HG02943 (cell line): ENCODE measurements around the gene OBSCN.

Experiments
- ATAC-seq: cut with Tn5 transposase; IDR thresholded peaks from one replicate; pipeline ENCODE4 v1.9.1; 2021; ENCODE audit warnings: mild to moderate bottlenecking, low read depth, moderate library complexity; ENCODE audit not compliant: unreplicated experiment

The OBSCN gene

DNA sequence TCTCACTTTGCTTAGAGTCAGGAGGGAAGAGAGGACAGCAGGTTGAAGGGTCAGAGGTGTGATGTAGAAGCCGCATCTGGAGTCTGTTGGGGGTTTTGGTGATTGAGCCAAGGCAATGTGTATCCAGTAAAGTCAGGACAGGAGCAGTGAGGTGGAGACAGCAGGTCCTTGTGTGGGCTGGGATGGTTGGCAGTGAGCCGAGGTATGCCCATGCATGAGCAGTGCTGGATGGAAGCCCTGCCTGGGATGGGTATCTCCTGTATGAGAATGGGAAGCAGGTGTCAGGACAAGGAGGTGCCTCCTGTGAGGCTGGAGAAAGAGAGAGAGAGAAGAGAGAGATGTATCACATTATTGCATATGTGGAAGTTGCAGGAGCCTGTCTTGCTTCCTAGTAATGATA, 90.0 kb downstream of the OBSCN start:
- ATAC-seq, result no peak

DNA sequence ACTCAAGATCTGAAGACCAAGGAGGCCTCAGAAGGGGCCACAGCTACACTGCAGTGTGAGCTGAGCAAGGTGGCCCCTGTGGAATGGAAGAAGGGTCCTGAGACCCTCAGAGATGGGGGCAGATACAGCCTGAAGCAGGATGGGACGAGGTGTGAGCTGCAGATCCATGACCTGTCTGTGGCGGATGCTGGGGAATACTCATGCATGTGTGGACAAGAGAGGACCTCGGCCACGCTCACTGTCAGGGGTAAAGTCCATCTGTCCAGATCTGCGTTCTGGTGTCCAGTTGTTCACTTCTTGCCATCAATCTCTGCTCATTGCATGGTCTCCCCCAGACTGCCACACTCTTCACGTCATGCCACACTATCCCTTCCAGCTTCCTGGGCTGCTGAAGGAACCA, 90.6 kb downstream of the OBSCN start:
- ATAC-seq, result no peak

DNA sequence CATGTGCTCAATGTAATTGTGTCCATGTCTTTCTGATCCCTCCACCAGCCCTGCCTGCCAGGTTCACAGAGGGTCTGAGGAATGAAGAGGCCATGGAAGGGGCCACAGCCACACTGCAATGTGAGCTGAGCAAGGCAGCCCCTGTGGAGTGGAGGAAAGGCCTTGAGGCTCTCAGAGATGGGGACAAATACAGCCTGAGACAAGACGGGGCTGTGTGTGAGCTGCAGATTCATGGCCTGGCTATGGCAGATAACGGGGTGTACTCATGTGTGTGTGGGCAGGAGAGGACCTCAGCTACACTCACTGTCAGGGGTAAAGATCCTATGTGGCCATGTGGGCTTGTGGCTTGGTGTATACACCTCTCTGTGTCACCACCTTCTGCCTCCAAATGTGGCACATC, 91.4 kb downstream of the OBSCN start:
- no peak for ATAC-seq

DNA sequence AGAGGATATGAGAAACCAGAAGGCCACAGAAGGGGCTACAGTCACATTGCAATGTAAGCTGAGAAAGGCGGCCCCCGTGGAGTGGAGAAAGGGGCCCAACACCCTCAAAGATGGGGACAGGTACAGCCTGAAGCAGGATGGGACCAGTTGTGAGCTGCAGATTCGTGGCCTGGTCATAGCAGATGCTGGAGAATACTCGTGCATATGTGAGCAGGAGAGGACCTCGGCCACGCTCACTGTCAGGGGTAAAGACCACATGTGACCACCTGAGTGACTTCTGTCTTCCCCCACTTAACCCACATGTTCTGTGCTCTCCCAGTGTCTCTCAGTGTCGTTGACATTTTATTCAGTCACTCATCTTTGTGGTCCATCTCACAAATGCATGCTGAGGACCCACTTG, 92.1 kb downstream of the OBSCN start:
- no peak for ATAC-seq

DNA sequence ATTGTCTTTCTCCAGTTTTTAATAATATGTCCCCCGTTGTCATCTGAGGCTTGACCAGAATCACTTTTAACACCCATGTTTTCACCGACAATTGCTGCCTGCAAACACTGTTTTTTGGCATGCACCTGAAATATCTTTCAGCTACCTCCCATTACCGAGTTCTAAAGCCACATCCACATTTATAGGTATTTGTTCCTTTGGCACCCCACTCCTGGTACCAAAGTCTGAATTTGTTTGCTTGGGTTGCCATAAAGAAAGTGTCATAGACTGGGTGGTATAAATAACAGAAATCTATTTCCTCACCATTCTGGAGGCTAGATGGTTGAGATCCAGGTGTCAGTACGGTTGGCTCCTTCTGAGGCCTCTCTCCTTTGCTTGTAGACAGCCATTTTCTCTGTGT, 94.2 kb downstream of the OBSCN start:
- ATAC-seq, result no peak

DNA sequence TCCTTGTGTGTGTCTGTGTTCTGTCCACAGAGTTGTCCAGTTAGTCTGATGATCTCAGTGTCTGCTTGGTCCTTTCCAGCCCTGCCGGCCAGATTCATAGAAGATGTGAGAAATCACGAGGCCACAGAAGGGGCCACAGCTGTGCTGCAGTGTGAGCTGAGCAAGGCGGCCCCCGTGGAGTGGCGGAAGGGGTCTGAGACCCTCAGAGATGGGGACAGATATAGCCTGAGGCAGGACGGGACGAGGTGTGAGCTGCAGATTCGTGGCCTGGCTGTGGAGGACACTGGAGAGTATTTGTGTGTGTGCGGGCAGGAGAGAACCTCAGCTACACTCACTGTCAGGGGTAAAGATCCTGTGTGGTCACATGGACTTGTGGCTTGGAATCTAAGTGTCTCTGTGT, 95.8 kb downstream of the OBSCN start:
- ATAC-seq, result no peak

DNA sequence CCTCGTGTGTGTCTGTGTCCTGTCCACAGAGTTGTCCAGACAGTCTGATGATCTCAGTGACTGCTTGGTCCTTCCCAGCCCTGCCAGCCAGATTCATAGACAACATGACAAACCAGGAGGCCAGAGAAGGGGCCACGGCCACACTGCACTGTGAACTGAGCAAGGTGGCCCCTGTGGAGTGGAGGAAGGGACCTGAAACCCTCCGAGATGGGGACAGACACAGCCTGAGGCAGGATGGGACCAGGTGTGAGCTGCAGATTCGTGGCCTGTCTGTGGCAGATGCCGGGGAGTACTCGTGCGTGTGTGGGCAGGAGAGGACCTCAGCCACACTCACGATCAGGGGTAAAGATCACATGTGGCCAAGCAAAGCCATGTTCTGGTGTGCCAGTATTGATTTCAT, 96.4 kb downstream of the OBSCN start:
- ATAC-seq, result no peak

DNA sequence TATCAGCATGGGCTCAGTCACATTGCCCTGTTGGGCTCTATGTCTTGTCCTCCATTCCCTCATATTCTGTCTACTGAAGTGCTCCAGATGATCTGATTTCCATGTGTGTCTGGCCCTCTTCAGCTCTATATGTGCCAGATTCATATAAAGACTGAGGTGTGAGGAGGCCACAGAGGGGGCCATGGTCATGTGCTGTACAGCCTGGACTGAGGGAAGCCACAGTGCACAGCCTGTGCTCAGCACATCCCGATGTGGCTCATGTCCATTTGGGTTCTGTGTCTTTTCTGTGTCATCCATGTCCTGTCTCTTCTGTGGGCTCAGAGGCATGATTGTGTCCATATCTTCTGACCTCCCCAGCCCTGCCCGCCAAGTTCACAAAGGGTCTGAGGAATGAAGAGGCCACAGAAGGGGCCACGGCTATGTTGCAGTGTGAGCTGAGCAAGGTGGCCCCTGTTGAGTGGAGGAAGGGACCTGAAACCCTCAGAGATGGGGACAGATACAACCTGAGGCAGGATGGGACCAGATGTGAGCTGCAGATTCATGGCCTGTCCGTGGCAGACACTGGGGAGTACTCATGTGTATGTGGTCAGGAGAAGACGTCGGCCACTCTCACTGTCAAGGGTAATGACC, 97.0 kb downstream of the OBSCN start:
- no peak for ATAC-seq

DNA sequence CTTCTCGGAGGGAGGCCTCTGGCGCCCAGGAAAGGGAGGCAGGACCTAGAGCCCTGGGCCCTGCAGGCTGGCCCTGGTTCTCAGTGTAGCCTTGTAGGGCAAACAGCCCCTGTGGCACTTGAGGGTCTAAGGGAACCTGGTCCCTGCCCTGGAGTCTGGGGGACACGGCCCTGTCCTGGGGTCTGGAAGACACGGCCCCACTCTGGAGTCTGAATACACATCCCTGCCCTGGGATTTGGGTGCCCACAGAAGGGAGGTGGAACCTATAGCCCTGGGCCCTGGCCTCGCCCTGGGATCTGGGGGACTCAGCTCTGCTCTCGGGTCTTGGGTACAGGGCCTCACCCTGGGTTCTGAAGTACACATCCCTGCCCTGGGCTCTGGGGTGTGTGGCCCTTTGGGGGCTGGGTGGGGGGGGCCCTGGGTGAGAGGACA, 97.9 kb downstream of the OBSCN start:
- no peak for ATAC-seq

DNA sequence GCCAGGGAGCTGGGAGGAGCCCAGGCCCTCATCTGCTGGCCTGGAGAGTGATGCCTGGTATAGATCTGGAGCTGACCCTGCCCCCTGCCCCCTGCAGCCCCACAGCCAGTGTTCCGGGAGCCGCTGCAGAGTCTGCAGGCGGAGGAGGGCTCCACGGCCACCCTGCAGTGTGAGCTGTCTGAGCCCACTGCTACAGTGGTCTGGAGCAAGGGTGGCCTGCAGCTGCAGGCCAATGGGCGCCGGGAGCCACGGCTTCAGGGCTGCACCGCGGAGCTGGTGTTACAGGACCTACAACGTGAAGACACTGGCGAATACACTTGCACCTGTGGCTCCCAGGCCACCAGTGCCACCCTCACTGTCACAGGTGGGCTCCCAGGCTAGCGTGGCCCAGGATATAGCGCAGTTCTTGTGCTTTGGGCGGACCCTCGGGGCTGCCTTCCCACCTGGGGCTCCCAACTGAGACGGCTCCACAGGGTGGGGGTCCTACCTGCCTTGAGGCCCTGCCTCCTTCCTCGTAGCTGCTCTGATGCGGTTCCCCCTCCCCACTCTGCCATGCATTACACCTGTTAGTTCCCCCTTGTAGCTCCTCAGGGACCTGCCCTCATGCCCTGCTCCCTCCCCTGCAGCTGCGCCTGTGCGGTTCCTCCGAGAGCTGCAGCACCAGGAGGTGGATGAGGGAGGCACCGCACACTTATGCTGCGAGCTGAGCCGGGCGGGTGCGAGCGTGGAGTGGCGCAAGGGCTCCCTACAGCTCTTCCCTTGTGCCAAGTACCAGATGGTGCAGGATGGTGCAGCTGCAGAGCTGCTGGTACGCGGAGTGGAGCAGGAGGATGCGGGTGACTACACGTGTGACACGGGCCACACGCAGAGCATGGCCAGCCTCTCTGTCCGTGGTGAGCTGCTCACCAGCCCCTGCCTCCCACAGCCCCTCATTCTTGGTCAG, 98.7 kb downstream of the OBSCN start:
- ATAC-seq, result no peak

DNA sequence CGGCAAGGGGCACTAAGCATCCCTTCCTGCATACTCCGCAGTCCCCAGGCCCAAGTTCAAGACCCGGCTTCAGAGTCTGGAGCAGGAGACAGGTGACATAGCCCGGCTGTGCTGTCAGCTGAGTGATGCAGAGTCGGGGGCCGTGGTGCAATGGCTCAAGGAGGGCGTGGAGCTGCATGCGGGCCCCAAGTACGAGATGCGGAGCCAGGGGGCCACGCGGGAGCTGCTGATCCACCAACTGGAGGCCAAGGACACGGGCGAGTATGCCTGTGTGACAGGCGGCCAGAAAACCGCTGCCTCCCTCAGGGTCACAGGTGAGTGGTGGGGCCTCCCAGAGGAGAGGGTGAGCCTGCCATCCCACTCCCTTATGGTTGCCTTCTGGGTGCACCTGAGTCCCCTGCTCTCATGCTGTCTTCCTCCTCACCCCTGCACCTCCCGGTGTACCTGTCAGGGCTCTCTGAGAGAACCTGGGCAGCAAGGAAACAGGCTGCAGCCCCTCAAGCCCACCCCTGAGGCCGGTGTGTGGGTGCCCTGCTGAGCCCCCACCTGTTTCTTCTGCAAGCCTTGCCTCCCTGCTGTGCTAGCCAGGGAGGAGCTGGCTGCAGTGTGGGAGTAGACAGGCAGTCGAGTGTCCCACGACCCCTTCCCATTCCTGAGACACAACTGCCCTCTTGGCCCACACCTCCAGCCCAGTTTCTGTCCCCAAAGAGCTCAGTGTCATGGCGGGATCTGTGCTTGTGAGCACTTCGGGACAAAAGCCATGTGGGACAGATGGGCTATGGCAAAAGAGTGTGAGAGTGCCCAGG, 99.6 kb downstream of the OBSCN start:
- no peak for ATAC-seq

DNA sequence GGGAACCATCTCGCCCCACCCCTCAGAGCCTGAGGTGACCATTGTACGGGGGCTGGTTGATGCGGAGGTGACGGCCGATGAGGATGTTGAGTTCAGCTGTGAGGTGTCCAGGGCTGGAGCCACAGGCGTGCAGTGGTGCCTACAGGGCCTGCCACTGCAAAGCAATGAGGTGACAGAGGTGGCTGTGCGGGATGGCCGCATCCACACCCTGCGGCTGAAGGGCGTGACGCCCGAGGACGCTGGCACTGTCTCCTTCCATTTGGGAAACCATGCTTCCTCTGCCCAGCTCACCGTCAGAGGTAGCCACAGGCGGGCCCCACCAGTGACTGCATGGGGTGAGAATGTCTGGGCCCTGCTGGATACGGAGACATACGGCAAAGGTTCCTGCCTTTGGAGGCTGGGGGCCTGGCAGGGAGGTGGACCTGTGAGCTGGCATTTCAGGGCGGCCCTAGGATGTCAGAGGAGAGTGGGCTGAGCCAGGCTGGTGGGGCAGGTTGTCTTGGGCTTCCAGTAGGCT, 100.3 kb downstream of the OBSCN start:
- ATAC-seq, result no peak

DNA sequence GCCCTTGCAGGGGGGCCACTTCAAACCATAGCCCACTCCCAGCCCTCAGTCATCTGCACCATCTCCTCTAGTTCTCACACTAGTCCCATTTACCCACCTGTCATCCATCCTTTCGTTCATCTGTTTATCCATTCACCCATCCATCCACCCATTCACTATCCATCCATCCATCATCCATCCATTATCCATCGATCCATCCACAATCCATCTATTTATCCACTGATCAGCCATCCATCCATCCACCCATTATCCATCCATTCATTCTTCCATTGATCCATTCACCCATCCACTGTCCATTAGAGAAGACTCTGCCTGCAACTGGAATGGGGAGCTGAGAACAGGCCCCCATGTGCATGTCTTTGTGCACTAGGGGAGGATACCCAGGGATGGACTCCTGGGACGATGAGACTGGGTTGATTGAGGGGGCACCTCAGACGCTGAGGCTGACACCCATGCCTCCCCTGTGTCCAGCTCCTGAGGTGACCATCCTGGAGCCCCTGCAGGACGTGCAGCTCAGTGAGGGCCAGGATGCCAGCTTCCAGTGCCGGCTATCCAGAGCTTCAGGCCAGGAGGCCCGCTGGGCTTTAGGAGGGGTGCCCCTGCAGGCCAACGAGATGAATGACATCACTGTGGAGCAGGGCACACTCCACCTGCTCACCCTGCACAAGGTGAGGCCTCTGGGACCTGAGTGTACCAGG, 100.9 kb downstream of the OBSCN start:
- no peak for ATAC-seq

DNA sequence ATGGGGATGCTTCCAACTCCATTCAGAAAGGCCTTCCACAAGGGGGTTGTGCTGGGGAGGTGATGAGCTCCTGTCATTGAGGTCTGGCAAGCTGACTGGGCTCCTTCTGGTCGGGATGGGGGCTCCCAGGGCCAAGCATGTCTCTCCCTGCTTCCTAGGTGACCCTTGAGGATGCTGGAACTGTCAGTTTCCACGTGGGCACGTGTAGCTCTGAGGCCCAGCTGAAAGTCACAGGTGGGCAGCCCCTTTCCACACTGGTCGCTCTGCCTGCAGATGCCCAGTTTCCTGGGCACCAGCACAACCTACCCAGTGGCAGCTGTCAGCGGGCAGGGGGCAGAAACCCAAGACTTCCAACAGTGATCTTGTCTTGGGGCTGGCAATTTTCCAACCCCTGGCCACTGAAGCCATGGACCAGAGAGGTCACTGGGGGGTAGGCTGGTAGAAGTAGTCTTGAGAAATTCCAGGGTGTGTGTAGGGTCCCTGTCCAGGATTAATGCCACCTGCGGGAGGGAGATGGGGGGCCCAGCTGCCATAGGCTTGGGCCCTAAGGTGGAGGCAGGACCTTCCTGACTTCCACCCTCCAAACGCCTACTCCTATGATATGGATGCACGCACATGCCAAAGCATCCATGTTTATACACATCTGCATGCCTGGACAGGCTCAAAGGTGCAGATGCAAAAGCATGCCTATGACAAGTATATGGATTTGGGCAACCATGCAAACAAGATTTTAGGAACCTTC, 101.7 kb downstream of the OBSCN start:
- no peak for ATAC-seq

DNA sequence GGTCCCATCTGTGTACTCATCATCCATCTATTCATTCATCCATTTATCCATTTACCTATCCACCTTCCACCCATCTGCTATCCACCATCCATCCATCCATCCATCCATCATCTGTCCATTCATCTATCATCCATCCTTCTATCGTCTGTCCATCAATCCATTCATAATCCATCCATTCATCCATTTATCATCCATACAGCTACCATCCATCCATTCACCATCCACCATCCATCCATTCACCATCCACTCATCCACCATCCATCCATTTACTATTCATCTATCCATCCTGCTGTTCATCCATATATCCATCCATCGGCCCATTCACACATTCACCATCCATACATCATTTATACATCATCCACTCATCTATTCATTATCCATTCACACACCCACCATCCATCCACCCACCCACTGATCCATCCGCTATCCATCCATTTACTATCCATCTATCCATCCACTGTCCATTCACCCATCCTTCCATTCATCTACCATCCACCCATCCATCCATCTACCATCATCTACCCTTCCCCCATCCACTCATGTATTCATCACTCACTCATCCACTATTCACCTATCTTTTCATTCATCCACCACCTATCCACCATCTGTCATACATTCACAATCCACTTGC, 102.4 kb downstream of the OBSCN start:
- no peak for ATAC-seq

DNA sequence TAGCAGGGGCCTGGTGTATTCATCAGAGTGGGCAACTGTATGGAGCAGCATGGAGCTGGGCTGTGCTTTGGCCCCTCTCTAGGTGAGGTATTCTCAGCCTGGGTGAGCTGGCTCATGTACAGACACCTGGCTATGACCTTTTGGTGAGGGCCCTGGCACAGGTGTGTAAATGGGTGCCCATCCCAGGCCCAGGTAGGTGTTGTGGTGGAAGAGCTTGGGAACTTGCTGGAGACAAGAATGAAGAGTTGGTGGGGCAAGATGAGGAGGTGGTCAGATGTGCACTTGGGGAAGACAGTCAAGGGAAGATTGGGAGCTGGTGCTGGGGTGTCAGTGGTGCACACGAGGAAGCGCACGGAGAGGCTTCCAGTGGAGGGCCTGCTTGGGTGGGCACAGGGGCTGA, 103.2 kb downstream of the OBSCN start:
- ATAC-seq, result no peak

DNA sequence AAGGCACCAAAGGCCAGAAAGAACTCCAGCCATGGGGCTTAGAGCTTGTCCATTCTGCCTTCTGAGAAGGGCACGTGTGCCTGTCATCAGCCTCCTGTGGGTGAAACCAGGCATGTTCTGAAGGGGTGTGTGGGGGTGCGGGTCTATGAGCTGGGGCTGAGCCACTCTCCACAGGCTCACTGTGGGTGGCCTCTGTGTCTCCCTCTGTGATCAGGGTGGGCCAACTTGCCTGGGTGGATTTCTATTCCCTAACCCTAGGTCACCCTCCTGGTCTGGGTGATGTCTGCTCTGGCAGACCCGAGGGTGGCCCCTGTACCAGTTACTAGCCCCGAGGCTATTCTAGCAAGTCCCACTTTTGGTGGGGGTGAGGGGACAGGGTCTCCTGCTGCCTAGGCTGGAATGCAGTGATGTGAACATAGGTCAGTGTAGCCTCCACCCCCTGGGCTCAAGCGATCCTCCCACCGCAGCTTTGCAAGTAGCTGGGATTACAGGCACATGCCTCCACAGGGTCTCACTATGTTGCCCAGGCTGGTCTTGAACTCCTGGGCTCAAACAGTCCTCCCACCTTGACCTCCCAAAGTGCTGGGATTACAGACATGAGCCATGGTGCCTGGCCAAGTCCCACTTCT, 104.4 kb downstream of the OBSCN start:
- ATAC-seq, result no peak

DNA sequence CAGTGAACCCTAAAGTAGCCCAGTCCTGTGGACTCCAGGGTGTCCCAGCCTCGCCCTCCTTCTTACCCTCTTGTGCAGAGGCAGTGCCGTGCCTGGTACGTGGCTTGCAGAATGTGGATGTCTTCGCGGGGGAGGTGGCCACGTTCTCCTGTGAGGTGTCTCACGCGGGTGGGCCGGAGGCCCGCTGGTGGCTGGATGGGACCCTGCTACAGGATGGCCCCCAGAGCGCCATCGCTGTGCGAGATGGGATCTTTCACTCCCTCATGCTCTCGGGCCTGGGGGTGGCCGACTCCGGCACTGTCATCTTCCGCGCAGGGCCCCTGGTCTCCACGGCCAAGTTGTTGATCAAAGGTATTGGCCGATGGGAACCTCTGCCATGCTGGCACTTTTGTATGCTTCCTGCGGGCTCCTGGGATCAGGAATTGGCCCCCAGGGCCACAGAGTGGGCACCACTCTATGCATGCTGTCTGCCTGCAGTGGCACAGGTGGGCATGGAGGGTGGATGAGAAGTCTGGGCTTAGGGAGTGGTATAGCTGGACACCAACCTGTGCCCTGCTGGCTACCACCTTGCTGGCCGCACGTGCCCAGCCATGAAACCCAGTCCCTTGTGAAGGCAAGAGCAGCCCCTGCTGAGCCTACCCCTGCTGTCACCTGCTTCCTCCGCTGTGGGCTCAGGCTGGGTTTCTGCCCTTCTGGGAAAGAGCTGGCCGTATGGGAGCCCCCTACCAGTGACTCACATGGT, 105.9 kb downstream of the OBSCN start:
- no peak for ATAC-seq
